AG04450 (cell line): Measurements from ENCODE around the gene SEMA3B. TPM values are rescaled to one million over a fixed set of nuclear protein-coding genes. Genes with fewer than 3 reads are reported as not detected.
"Not testable (repeated sequence)": the region's sequence is repeated elsewhere in the genome, so short reads cannot be mapped to it uniquely, and the experiment has no call there.

Source experiments
- CTCF ChIA-PET: fragments of 300-600, 350-600 bp; formaldehyde crosslinking; extraction: SDS; loops from one replicate; lab custom pipeline; 2022; ENCODE audit warnings: antibody characterized with exemption, inconsistent platforms; lab: Charles Lee
- POLR2A ChIA-PET: fragments of 350-600 bp; formaldehyde crosslinking; extraction: SDS; loops from one replicate; lab custom pipeline; 2021; ENCODE audit warnings: antibody characterized with exemption, inconsistent platforms; lab: Yijun Ruan, JAX
- DNase-seq: peaks from one replicate; pipeline ENCODE4 v3.0.0-alpha.2; 2011; ENCODE audit warnings: low read depth, low spot score
- H3K27ac ChIP-seq: one replicate; pipeline ENCODE4 v1.5.1; 2012; ENCODE audit warnings: low read depth, low read length, control low read depth
- H3K27me3 ChIP-seq: one replicate; pipeline ENCODE4 v1.6.0; 2012; ENCODE audit warnings: low read length; ENCODE audit not compliant: control insufficient read depth, insufficient read depth
- H3K4me3 ChIP-seq: 2 replicates; pipeline ENCODE4 v1.5.1; 2011; ENCODE audit warnings: mild to moderate bottlenecking, low read depth, low read length, control low read depth
- H3K9me3 ChIP-seq: 2 replicates; pipeline ENCODE4 v1.5.1; 2012; ENCODE audit warnings: low read length; ENCODE audit not compliant: control insufficient read depth, insufficient read depth
- polyA plus RNA-seq: library from polyadenylated mRNA; depleted of rRNA; stranded (reverse); fragments of >200 nt; gene quantifications from 2 replicates; pipeline ENCODE4 v1.2.3, GENCODE V29; 2011
- TF ChIP-seq, protein P1 (sequence below): IDR thresholded peaks from 2 replicates; pipeline ENCODE4 v1.5.1; 2011; ENCODE audit warnings: low read depth, low read length, control low read depth, inconsistent platforms

SEMA3B gene
- polyA plus RNA-seq, 1 experiment: 22.0 TPM

- peaks cover 19% of the 10 kb centered on the region for H3K27me3 ChIP-seq
- ChIA-PET POLR2A (no interaction called here), CTCF (no interaction called here)
- no peak for DNase-seq
- H3K27ac ChIP-seq: no peak overlapping the region
- TF ChIP-seq, protein P1, sequence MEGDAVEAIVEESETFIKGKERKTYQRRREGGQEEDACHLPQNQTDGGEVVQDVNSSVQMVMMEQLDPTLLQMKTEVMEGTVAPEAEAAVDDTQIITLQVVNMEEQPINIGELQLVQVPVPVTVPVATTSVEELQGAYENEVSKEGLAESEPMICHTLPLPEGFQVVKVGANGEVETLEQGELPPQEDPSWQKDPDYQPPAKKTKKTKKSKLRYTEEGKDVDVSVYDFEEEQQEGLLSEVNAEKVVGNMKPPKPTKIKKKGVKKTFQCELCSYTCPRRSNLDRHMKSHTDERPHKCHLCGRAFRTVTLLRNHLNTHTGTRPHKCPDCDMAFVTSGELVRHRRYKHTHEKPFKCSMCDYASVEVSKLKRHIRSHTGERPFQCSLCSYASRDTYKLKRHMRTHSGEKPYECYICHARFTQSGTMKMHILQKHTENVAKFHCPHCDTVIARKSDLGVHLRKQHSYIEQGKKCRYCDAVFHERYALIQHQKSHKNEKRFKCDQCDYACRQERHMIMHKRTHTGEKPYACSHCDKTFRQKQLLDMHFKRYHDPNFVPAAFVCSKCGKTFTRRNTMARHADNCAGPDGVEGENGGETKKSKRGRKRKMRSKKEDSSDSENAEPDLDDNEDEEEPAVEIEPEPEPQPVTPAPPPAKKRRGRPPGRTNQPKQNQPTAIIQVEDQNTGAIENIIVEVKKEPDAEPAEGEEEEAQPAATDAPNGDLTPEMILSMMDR: no peak
- no peak overlapping the region for H3K4me3 ChIP-seq
- no peaks in the 10 kb centered on the region; the same call in 1 of the 2 replicates for H3K9me3 ChIP-seq
Observed at GRCh38 chr3:50276762-50277101, 7.8 kb downstream of the SEMA3B start.

DNA sequence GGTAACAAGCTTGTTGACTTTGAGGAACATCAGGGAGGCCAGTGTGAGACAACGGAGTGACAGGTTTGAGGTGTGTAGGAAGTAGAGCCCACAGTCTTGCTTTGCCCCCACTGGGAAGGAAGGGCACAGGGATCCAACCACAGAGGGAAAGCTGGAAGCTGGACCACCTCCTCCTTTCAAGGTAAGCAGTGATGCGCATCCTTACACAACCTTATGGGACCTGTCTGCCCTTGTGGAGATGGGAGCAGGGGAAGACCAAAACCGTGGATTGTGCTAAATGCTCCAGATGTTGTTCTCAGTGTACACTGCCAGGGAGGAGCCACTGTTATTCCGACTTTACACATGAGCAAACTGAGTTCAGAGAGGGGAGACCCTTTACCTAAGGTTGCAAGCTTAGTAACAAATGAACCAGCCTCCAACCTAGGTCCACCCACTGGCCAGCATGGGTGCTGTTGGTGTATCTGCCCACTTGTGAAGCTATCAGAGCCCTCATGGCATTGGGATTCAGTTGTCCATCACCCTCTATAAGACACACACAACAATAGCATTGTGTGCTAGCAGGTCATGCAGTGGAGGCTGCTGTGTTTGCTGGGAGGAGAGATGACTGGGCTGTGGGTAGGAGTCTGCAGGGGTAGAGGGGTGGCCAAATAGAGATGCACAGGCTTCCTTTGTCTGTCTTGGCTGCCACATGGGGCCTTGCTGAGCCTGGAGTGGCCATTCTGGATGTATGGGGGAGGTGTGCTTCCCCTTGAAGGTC is 9.4 kb downstream of the SEMA3B start:
- no peak overlapping the region for H3K27ac ChIP-seq
- H3K9me3 ChIP-seq: no peaks in the 10 kb centered on the region; the same call in 1 of the 2 replicates
- no peak for DNase-seq
- H3K27me3 ChIP-seq: peaks cover 19% of the 10 kb centered on the region
- H3K4me3 ChIP-seq: no peak overlapping the region
- TF ChIP-seq, protein P1: no peak
- CTCF ChIA-PET: interaction anchor here (0.6 to 2.2 kb wide), 3 partner anchors 18 to 86 kb away, joined by 3 to 9 read pairs (median 3); no protein-coding TSS in a partner anchor
- POLR2A ChIA-PET: no interaction called here

DNA sequence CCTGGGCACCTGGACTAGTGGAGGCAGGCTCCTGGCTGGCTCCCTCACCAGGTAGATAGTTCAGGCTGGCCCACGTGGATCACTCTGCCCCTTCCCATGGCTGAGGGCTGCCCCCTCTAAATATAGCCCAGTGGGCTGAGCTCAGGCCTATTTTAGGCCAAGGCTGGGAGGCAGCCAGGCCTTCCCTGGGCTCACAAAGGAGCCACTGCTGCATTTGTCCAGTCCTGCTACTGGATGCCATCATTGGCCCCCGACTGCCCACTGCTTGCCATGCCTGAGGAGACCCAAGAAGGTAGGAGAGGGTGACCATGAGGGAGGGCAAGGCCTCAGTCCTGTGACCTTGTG is 9.9 kb downstream of the SEMA3B start, which contains the start of gene LSMEM2:
TSS of gene LSMEM2 (plus strand) at position 208 of the 345 bp plus-strand sequence. CDS start at position 235, 27 bp downstream.
- no peak within 1 kb of the TSS for H3K4me3 ChIP-seq
- DNase-seq: no peak
- TF ChIP-seq, protein P1: no peak
- H3K9me3 ChIP-seq: no peaks in the 10 kb centered on the region; the same call in 1 of the 2 replicates
- POLR2A ChIA-PET: interaction anchor here (0.8 to 1.4 kb wide), 3 partner anchors 12 to 43 kb away, joined by 3 to 6 read pairs (median 5); partner anchors contain the start of gene GNAI2
- CTCF ChIA-PET: interaction anchor here (1.0 to 2.2 kb wide), 2 partner anchors 19 to 87 kb away, joined by 3 to 9 read pairs; no protein-coding TSS in a partner anchor
- H3K27me3 ChIP-seq: peaks cover 19% of the 10 kb centered on the region
- no peak within 1 kb of the TSS for H3K27ac ChIP-seq

DNA sequence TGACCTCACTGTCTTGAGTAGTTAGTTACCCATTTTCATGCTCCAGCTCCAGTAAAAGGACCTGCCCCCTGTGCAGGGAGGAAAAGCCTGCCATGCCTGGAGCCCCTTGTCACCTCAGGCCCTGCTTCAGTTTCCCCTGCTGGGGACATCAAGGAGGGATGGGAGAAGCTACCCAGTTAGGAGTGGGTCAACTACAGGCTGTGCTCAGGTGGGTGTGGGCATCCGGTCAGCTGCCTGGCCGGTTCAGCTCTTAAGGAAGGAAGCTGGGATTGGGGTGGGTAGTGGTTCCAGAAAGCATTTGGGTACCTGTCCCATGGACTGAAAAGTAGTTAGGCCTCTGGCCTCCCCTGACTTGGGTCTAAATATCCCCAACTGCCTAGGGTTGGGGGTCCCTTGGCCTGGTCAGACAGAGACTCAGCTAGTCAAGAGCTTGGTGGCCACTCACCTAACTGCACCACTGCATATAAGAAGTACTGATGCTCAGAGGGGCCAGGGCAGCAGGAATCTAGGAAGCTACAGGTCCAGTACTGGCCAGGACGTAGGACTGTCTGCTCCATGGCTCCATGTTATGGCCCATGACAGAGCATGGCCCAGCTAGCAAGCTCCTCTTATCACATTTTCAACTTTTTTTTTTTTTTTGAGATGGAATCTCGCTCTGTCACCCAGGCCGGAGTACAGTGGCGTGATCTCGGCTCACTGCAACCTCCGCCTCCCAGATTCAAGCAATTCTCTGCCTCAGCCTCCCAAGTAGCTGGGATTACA is 10.5 kb downstream of the SEMA3B start:
- Histone ChIP-seq H3K27ac (no peak overlapping the region), H3K9me3 (no peaks in the 10 kb centered on the region; the same call in 1 of the 2 replicates), H3K4me3 (no peak overlapping the region), H3K27me3 (peaks cover 19% of the 10 kb centered on the region)
- ChIA-PET POLR2A (interaction anchor here (0.8 to 1.4 kb wide), 3 partner anchors 12 to 44 kb away, joined by 3 to 6 read pairs (median 5); partner anchors contain the start of gene GNAI2), CTCF (interaction anchor here (0.6 to 2.2 kb wide), 6 partner anchors 12 to 85 kb away, joined by 3 to 11 read pairs (median 6); no protein-coding TSS in a partner anchor)
- no peak for DNase-seq
- TF ChIP-seq, protein P1: no peak

GRCh38 chr3:50284121-50284520 is 15.2 kb downstream of the SEMA3B start:
- not testable (repeated sequence) for DNase-seq, H3K27ac ChIP-seq, H3K9me3 ChIP-seq, H3K4me3 ChIP-seq, H3K27me3 ChIP-seq
- CTCF ChIA-PET: interaction anchor here (1.0 kb wide), 1 partner anchor 91 kb away, joined by 3 read pairs; no protein-coding TSS in a partner anchor
- POLR2A ChIA-PET: interaction anchor here (0.7 to 1.0 kb wide), 2 partner anchors 11 to 43 kb away, joined by 3 to 7 read pairs; no protein-coding TSS in a partner anchor
